NOMO-1 treated with dmso at 0.1 percent for 144 hours (cell line): Measurements from ENCODE around the gene PRG3.
"Not testable (repeated sequence)": the region's sequence is repeated elsewhere in the genome, so short reads cannot be mapped to it uniquely, and the experiment has no call there.

Experiments
- DNase-seq: peaks from one replicate; lab custom pipeline; 2025; ENCODE audit not compliant: unreplicated experiment; lab: John Stamatoyannopoulos, UW

The PRG3 gene

DNA sequence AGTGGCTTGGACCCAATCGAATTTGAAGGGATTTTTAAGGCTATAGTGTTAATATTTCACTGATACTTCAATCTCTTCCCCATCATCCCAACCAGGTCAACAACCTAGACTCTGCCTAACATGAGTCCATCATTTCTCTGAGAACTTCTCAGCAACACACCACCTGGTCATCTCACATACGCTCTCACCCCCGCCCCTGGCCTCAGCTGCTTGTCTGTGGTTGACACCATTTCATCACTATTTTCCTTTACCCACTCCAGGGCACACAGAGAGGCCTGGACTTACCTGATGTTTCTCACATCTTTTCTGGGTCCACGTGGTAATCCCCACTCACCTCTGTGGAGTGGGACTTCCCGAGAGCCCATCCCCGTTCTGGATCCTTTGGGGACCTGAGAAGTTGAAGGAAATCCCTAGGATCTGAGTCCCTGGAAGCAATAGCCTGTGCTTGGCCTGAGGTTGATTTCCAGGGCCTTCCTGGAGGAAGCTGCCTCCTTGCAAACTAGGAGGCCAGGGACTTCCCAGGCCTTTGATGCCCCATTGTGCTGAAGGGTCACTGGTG lies 39.6 kb downstream of the PRG3 start:
- no peak for DNase-seq

GRCh38 chr11:57340039-57340615 lies 40.8 kb downstream of the PRG3 start:
- DNase-seq = no peak

- no peak for DNase-seq
Observed at GRCh38 chr11:57339328-57339727, 41.6 kb downstream of the PRG3 start.

- DNase-seq = no peak
Observed at GRCh38 chr11:57338142-57338541, 42.8 kb downstream of the PRG3 start, which contains the start of gene P2RX3. Gene P2RX3 (plus strand): TSS chr11:57338352. CDS start chr11:57338551, 199 bp downstream.

GRCh38 chr11:57336856-57337255 lies 44.1 kb downstream of the PRG3 start:
- not testable (repeated sequence) for DNase-seq

DNA sequence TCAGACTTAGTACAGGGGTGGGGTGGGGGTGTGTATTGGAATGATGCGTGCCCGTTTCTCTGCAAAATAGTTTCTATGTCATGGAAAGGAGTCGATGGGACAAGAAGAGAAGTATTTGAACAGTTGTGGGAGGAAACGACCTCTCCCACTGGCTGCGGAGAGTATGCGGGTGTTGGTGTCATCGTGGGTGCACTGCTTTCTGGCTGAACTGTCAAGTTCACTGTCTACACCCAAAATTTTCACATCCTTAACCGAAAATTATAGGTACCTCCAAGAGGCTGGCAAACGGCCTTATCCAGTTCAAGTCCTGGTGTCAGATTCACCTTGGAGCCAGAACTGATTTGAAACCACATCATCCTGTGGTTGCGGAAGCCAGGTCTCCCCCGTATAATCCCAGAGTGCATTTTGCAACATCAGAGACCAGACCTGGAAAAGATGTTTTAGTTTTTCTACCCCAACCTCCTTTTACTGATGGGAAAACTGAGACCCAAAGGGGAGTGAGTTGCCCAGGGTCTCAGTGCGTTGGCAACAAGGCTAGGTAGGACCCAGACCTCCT lies 44.8 kb downstream of the PRG3 start:
- DNase-seq = no peak

- DNase-seq = peak; percentile 87
Observed at GRCh38 chr11:57335343-57336110, 45.4 kb downstream of the PRG3 start, which contains the start of gene SSRP1. Gene SSRP1 (minus strand): TSS chr11:57335892. CDS start chr11:57335121, 771 bp downstream.

GRCh38 chr11:57335023-57335342 lies 46.0 kb downstream of the PRG3 start:
- DNase-seq = no peak

DNA sequence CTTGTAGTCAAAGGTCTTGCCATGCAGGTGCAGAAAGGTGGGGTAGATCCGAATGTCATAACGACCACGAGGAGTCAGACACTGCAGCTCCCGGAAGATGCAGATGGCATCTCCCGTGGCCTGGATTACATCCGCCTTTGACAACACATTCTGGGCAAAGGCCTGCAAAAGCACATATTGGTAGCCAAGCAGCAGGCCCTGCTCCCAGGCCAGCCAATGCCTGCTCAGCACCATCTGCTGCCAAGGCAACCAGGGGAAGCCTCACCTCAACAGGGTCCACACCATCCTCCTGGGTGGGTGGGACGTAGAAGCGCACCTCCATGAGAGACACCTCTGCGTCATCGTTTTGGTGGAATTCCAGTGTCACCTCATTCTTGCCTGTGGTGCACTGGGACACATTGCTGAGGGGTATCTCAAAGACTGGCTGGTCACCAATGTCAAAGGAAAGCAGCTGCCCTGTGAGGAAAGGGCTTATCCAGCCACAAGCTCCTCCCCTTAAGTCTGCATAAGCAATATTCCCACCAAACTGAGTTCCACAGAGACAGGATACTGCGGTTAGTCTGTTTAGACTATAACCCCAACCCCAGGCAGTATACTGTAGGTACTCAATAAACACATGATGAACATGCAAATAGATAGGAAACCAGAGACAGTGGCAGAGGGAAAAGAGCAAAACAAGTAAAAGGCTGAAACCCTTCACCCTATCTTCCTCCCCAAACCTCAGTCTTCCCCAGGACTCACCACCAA lies 48.1 kb downstream of the PRG3 start:
- no peak for DNase-seq

GRCh38 chr11:57331720-57332119 lies 49.2 kb downstream of the PRG3 start:
- no peak for DNase-seq

DNA sequence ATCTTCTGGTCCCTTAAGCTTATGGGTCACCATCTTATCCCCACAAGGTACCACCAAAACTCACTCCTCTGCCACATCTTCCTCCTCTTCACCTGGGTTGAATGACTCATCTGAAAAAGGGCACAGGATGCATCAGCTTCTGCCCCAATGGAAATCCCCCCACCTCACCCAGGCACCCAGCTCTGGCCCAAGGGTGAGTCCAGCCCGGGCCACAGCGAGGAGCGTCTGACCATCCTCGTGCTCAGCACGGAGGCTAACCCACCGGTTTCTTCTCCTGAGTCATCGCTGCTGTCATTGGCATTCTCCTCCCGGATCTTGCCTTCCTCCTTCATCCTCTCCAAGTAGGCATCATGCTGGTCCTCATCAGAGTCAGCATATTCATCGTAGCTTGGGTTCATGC lies 50.9 kb downstream of the PRG3 start:
- no peak for DNase-seq

GRCh38 chr11:57327721-57328120 lies 53.2 kb downstream of the PRG3 start:
- DNase-seq = no peak
